Mammary epithelial cell (primary cell): ENCODE data around the gene CES5A.

Experiments used
- EZH2 ChIP-seq: IDR thresholded peaks from 2 replicates; pipeline ENCODE4 v1.6.1; 2012; ENCODE audit warnings: low read length, inconsistent platforms, borderline replicate concordance
- TF ChIP-seq, protein P1 (sequence below), 2 donors: IDR thresholded peaks in 1 of 2; conservative IDR thresholded peaks in 1 of 2; 2 replicates each; pipeline ENCODE4 v1.5.1; 2011 to 2012; ENCODE audit warnings: inconsistent platforms in 2 of 2, low read length in 2 of 2, mild to moderate bottlenecking in 2 of 2, control low read depth in 1 of 2, low read depth in 1 of 2; ENCODE audit not compliant: insufficient read depth in 1 of 2; ENCODE audit errors: extremely low read depth in 1 of 2

DNA sequence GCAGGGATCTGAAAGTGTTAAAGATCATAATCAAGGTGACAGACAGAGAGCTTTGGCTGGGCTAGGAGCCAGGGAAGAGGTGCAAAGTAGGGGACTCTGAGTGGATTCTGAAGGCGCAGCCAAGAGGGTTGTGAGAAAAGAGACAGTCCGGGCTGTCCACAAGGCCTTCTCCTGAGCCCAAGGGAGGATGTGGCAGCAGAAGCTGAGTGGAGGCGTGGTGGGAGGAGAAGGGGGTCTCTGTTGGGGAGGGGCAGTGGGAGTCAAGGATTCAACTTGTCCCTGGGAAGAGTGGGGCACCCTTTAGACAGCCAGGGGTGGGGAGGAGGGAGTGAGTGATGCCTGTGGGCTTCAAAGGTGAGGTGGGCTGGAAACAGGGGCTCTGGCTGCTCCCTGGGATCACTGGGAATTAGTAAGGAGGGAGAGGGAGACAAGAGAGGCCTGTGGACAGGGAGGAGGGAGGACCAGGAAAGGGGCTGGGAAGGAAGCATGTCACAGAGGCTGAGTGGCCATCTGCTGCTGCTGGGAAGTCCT, 52.8 kb downstream of the CES5A start:
- TF ChIP-seq, protein P1, sequence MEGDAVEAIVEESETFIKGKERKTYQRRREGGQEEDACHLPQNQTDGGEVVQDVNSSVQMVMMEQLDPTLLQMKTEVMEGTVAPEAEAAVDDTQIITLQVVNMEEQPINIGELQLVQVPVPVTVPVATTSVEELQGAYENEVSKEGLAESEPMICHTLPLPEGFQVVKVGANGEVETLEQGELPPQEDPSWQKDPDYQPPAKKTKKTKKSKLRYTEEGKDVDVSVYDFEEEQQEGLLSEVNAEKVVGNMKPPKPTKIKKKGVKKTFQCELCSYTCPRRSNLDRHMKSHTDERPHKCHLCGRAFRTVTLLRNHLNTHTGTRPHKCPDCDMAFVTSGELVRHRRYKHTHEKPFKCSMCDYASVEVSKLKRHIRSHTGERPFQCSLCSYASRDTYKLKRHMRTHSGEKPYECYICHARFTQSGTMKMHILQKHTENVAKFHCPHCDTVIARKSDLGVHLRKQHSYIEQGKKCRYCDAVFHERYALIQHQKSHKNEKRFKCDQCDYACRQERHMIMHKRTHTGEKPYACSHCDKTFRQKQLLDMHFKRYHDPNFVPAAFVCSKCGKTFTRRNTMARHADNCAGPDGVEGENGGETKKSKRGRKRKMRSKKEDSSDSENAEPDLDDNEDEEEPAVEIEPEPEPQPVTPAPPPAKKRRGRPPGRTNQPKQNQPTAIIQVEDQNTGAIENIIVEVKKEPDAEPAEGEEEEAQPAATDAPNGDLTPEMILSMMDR (conservative IDR thresholded peaks at IDR 0.05 in 1 of 2, IDR thresholded peaks at IDR 0.05 in 1 of 2; ENCODE audit: extremely low read depth in 1 of 2, insufficient read depth in 1 of 2, low read depth in 1 of 2, low read length in 2 of 2), result no peak
- no peak for TF ChIP-seq EZH2
